ENCODE data around the gene PLTP. TPM values are rescaled to one million over a fixed set of nuclear protein-coding genes. Genes with fewer than 3 reads are reported as not detected.

PLTP gene
- total RNA-seq, 4 donors from 2014 or later = 22.2 to 77.3 (median 37.3) TPM

- intact Hi-C loops (cut with DNase I; ENCODE audit: low total_unique reads) (no loop called here), in situ Hi-C loops (cut with MboI; ENCODE audit: low sequenced_read_pairs in 4 of 4) (no loop called here)
- TF ChIP-seq, protein P1, sequence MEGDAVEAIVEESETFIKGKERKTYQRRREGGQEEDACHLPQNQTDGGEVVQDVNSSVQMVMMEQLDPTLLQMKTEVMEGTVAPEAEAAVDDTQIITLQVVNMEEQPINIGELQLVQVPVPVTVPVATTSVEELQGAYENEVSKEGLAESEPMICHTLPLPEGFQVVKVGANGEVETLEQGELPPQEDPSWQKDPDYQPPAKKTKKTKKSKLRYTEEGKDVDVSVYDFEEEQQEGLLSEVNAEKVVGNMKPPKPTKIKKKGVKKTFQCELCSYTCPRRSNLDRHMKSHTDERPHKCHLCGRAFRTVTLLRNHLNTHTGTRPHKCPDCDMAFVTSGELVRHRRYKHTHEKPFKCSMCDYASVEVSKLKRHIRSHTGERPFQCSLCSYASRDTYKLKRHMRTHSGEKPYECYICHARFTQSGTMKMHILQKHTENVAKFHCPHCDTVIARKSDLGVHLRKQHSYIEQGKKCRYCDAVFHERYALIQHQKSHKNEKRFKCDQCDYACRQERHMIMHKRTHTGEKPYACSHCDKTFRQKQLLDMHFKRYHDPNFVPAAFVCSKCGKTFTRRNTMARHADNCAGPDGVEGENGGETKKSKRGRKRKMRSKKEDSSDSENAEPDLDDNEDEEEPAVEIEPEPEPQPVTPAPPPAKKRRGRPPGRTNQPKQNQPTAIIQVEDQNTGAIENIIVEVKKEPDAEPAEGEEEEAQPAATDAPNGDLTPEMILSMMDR (IDR thresholded peaks at IDR 0.05 in 4 of 5, conservative IDR thresholded peaks at IDR 0.05 in 1 of 5) = no peak
- no peak for TF ChIP-seq POLR2A (IDR thresholded peaks at IDR 0.05)
- ATAC-seq (no peak), DNase-seq (no peak)
- H3K27ac ChIP-seq = no peak overlapping the region
- H3K36me3 ChIP-seq = peaks cover 0 to 76% of the 10 kb centered on the region in 2 donors
- H3K9me3 ChIP-seq = no peaks in the 10 kb centered on the region
- no peak overlapping the region for H3K4me3 ChIP-seq
- H3K4me1 ChIP-seq = peaks cover 2 to 4% of the 10 kb centered on the region in 2 donors
- no peaks in the 10 kb centered on the region for H3K27me3 ChIP-seq
Measured at GRCh38 chr20:45897289-45897688, 14.7 kb downstream of the PLTP start.

DNA sequence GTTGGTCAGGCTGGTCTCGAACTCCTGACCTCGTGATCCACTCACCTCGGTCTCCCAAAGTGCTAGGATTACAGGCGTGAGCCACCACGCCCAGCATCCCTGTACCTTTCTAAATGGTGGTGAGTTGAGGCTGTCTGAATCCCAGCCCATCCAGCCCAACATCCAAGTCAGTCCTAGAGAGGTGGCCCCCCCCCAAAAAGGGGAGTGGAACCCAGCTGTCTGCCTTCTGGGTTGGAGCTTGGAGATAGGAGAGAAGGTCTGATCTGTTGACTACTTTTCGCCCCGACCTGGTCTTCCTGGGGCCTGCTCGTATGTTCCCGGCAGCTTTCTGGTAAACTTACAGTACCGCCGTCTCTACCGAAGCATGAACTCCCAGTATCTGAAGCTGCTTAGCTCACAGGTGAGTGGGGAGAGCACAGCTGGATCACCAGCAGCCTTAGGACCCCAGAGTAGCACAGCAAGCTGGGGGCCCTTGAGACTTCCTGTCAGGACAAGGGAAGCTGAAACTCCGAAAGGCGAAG is 15.3 kb downstream of the PLTP start:
- Histone ChIP-seq H3K27ac (no peak overlapping the region), H3K9me3 (no peaks in the 10 kb centered on the region), H3K4me1 (peaks cover 7 to 10% of the 10 kb centered on the region in 2 donors), H3K36me3 (peaks cover 0 to 76% of the 10 kb centered on the region in 2 donors), H3K4me3 (no peak overlapping the region), H3K27me3 (no peaks in the 10 kb centered on the region)
- ATAC-seq (no peak), DNase-seq (no peak)
- in situ Hi-C loops (cut with MboI; ENCODE audit: low sequenced_read_pairs in 4 of 4) = no loop called here
- intact Hi-C loops (cut with DNase I; ENCODE audit: low total_unique reads) = no loop called here
- TF ChIP-seq POLR2A (IDR thresholded peaks at IDR 0.05) = no peak
- TF ChIP-seq, protein P1 (IDR thresholded peaks at IDR 0.05 in 4 of 5, conservative IDR thresholded peaks at IDR 0.05 in 1 of 5) = no peak

DNA sequence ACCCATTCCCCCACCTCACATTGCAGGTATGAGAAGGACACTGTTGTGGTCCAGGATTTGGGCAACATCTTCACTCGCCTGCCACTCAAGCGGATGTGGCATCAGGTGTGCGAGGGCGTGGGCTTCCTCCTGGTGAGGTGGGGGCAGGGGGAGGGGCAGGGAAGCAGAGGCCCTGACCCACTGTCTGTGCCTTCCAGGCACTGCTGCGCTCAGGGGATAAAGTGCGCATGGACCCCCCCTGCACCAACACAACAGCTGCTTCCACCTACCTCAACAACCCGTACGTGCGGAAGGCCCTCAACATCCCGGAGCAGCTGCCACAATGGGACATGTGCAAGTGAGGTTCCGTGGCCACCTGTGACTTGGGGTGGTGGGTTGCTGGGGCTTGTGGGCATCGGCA is 17.2 kb downstream of the PLTP start:
- no peaks in the 10 kb centered on the region for H3K27me3 ChIP-seq
- no peak overlapping the region for H3K4me3 ChIP-seq
- no peak for DNase-seq
- in situ Hi-C loops (cut with MboI; ENCODE audit: low sequenced_read_pairs in 4 of 4) = no loop called here
- no peaks in the 10 kb centered on the region for H3K9me3 ChIP-seq
- H3K4me1 ChIP-seq = peaks cover 12% of the 10 kb centered on the region in 2 donors
- TF ChIP-seq POLR2A (IDR thresholded peaks at IDR 0.05) = no peak
- TF ChIP-seq, protein P1 (IDR thresholded peaks at IDR 0.05 in 4 of 5, conservative IDR thresholded peaks at IDR 0.05 in 1 of 5) = no peak
- H3K27ac ChIP-seq = no peak overlapping the region
- intact Hi-C loops (cut with DNase I; ENCODE audit: low total_unique reads) = no loop called here
- peaks cover 0 to 76% of the 10 kb centered on the region in 2 donors for H3K36me3 ChIP-seq
- no peak for ATAC-seq

DNA sequence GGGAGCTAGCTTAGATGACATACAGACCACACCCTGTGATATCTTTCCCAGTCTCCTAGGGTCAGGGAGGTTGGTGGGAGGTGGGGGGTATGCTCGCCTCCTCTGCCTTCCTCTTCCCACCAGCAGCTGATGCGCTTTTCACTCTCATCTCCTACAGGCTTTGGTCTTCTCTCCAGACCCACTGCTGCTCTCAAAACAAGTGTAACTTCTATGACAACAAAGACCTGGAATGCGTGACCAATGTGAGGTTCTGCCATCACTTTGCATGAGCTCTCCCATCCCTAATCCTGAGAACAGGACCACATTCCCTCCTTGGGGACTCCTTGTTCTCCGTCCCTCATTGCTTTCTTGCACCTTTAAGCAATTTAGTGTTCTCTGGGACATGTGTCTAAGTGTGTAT is 18.1 kb downstream of the PLTP start:
- peaks cover 21% of the 10 kb centered on the region in 2 donors for H3K4me1 ChIP-seq
- H3K27ac ChIP-seq = no peak overlapping the region
- ATAC-seq = no peak
- intact Hi-C loops (cut with DNase I; ENCODE audit: low total_unique reads) (no loop called here), in situ Hi-C loops (cut with MboI; ENCODE audit: low sequenced_read_pairs in 4 of 4) (no loop called here)
- no peak overlapping the region for H3K4me3 ChIP-seq
- TF ChIP-seq, protein P1 (IDR thresholded peaks at IDR 0.05 in 4 of 5, conservative IDR thresholded peaks at IDR 0.05 in 1 of 5) = no peak
- no peak for TF ChIP-seq POLR2A (IDR thresholded peaks at IDR 0.05)
- H3K36me3 ChIP-seq = peaks cover 0 to 66% of the 10 kb centered on the region in 2 donors
- no peak for DNase-seq
- no peaks in the 10 kb centered on the region for H3K27me3 ChIP-seq
- no peaks in the 10 kb centered on the region for H3K9me3 ChIP-seq

All from gastrocnemius medialis (tissue), 4 donors.